Tibial nerve (tissue), 4 donors: ENCODE data around the gene WWC2.

Source experiments
- EP300 ChIP-seq, 2 donors: sonication (generic); formaldehyde crosslinking; IDR thresholded peaks; one replicate each; pipeline ENCODE4 v1.6.1; 2017; ENCODE audit warnings: antibody characterized with exemption in 2 of 2, mild to moderate bottlenecking in 1 of 2
- POLR2A ChIP-seq, 2 donors: fragments of 450-650 bp; IDR thresholded peaks; one replicate each; pipeline ENCODE4 v1.6.1; 2017; ENCODE audit warnings: antibody characterized with exemption in 2 of 2, mild to moderate bottlenecking in 2 of 2, moderate library complexity in 2 of 2
- TF ChIP-seq, protein P1 (sequence below), 5 experiments: fragments of 200-600 bp in 3 of 5; fragments of 450-650 bp in 2 of 5; sonication (generic) in 3 of 5; IDR thresholded peaks; one replicate each; pipeline ENCODE4 v1.5.1; 2016 to 2019; ENCODE audit warnings: antibody characterized with exemption in 5 of 5, mild to moderate bottlenecking in 3 of 5, moderate library complexity in 2 of 5

DNA sequence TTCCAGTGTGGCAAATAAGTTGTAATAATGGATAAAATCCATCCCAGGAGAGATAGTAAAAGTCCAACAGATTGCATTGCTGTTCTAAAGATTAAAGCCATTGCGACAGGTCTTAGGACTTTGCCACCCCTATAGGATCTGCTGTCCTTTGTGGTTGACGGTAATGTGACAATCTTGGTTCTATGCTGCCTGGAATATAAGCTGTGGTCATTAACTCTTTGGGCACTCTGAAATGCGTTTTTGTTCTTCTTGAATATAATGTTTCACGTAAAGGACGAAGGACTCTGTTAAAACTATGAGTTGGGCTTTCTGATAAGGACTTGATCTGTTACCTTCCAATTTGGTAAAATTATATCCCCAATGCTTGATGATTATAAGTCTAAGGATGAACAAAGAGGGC, 223.3 kb downstream of the WWC2 start, which contains the start of gene CLDN24:
- TF ChIP-seq, protein P1, sequence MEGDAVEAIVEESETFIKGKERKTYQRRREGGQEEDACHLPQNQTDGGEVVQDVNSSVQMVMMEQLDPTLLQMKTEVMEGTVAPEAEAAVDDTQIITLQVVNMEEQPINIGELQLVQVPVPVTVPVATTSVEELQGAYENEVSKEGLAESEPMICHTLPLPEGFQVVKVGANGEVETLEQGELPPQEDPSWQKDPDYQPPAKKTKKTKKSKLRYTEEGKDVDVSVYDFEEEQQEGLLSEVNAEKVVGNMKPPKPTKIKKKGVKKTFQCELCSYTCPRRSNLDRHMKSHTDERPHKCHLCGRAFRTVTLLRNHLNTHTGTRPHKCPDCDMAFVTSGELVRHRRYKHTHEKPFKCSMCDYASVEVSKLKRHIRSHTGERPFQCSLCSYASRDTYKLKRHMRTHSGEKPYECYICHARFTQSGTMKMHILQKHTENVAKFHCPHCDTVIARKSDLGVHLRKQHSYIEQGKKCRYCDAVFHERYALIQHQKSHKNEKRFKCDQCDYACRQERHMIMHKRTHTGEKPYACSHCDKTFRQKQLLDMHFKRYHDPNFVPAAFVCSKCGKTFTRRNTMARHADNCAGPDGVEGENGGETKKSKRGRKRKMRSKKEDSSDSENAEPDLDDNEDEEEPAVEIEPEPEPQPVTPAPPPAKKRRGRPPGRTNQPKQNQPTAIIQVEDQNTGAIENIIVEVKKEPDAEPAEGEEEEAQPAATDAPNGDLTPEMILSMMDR (IDR thresholded peaks at IDR 0.05): no peak
- TF ChIP-seq POLR2A (IDR thresholded peaks at IDR 0.05): no peak
- no peak for TF ChIP-seq EP300 (IDR thresholded peaks at IDR 0.05)
